Central memory CD8-positive, alpha-beta T cell (primary cell): ENCODE results near the gene POLR3G.

Experiments
- ATAC-seq: fragments of 150-1000 bp; cut with Tn5 transposase; replicated peaks from 2 replicates; pipeline ENCODE4 v1.10.0; 2022; ENCODE audit warnings: mild to moderate bottlenecking, moderate FRiP score, moderate number of reproducible peaks; ENCODE audit not compliant: poor library complexity, severe bottlenecking; ENCODE audit errors: extremely low read depth
- DNase-seq, 2 donors: peaks; one replicate each; pipeline ENCODE4 v3.0.0; 2021; ENCODE audit warnings: low spot score in 2 of 2
- H3K27ac Mint-ChIP-seq: one replicate; pipeline ENCODE4 v1.8.0; 2022; ENCODE audit warnings: low read depth, mild to moderate bottlenecking, moderate library complexity, mixed read lengths
- H3K27me3 Mint-ChIP-seq: one replicate; pipeline ENCODE4 v1.8.0; 2022; ENCODE audit warnings: mixed read lengths
- H3K36me3 Mint-ChIP-seq: one replicate; pipeline ENCODE4 v1.8.0; 2022; ENCODE audit warnings: mild to moderate bottlenecking, moderate library complexity, mixed read lengths; ENCODE audit not compliant: insufficient read depth
- H3K4me1 Mint-ChIP-seq: one replicate; pipeline ENCODE4 v1.8.0; 2022; ENCODE audit warnings: mixed read lengths
- H3K4me3 Mint-ChIP-seq: one replicate; pipeline ENCODE4 v1.8.0; 2022; ENCODE audit warnings: mild to moderate bottlenecking, moderate library complexity, mixed read lengths
- H3K9me3 Mint-ChIP-seq: one replicate; pipeline ENCODE4 v1.8.0; 2022; ENCODE audit warnings: mixed read lengths

Gene POLR3G

GRCh38 chr5:90518661-90519060 is 44.0 kb downstream of the POLR3G start:
- DNase-seq (no peak), ATAC-seq (no peak)
- Mint-ChIP-seq H3K27ac (peak overlapping the region; percentile 9), H3K27me3 (no peaks in the 10 kb centered on the region), H3K4me1 (peaks cover 30% of the 10 kb centered on the region), H3K36me3 (peaks cover 28% of the 10 kb centered on the region), H3K4me3 (no peak overlapping the region), H3K9me3 (no peaks in the 10 kb centered on the region)

DNA sequence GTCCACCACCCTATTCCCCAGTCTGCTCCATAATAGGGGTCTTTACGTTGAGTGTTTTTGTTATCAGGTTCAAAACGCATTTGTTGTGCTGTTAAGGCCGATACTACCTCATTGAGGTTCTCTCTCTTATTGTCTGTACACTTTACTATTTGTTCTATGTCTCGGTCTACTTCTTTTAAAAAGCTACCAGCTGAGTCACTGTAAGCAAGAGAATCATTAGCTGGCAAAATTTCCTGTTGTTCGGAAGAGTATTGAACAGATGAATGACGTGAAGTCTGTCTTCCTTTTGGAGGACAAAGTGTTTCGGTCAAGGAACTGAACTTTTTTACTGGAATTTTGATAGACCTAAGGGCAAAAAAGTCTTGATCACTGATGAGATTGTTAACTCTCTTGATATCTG is 44.4 kb downstream of the POLR3G start:
- Mint-ChIP-seq H3K36me3 (peaks cover 32% of the 10 kb centered on the region), H3K9me3 (no peaks in the 10 kb centered on the region), H3K27me3 (no peaks in the 10 kb centered on the region), H3K4me3 (no peak overlapping the region), H3K4me1 (peaks cover 30% of the 10 kb centered on the region), H3K27ac (no peak overlapping the region)
- DNase-seq (no peak), ATAC-seq (no peak)

DNA sequence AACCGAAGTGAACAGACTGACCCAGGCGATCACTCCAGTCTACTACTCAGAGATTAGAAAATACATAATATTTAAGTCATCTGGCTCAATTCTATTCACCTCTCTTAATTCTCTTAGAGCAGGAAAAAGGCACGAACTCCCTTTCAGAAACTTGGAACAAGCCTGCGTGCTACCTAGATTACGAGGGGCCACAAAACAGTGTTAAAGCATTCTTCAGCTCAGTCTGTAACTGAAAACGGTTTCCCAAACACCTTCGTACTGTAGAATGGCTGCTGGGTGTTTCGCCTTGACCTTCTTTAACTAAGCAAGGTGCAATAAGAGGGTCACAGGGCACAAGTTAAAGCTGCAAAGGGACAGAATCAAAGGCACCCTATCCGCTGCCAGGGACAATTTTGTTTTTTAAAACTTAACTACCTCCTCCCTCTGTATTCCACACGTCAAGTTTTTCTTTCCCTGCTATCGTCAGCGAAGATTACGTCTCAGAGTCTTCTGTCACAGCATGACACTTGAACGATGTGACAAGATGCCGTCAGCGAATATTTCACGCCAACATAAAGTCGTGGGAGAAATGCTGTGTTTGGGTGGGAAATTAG is 54.0 kb downstream of the POLR3G start:
- peaks cover 19% of the 10 kb centered on the region for H3K27me3 Mint-ChIP-seq
- peaks cover 30% of the 10 kb centered on the region for H3K4me1 Mint-ChIP-seq
- DNase-seq (peak in 1 of 2 donors; percentile 39), ATAC-seq (peak; percentile 21)
- H3K4me3 Mint-ChIP-seq, result peak overlapping the region; percentile 86
- H3K27ac Mint-ChIP-seq, result peak overlapping the region; percentile 90
- no peaks in the 10 kb centered on the region for H3K9me3 Mint-ChIP-seq
- H3K36me3 Mint-ChIP-seq, result peaks cover 36% of the 10 kb centered on the region

DNA sequence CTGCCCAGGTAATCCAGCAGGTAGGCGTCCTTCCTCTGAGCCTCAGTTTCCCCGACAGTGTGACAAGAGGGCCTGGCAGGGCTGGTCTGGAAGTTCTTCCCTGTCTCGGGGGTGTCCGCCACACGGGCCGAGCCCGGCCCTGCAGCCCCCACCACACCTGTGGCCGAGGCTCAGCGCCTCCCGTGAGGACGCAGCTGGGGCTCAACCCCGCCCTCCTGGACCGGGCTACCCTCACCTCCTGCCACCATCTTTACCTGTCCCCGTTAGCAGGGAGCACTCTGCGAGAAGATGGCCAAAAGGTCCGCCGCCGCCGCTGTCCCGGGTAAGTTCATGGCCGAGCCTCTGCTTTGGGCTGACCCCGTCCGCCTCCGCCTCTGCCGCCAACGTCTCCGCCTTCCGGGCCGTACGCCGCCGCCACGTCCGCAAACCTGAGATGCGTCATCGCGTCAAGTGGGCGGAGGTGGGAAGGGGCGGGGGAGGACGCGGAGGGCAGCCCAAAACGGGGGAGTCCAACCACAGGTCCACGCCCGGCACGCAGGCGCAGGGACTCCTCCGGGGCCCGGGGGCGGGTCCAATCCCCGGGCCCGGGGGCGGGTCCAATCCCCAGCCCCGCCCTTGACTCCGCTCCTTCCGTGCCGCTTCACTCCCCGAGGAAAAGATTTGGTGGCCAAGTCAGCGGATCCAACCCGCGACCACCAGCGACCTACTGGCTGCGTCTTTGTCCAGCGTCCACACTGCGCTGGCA is 54.7 kb downstream of the POLR3G start, which contains the start of gene LYSMD3:
TSS of gene LYSMD3 (minus strand) at position 391 of the 745 bp plus-strand sequence. CDS start 4,295 bp downstream, outside the sequence.
- Mint-ChIP-seq H3K9me3 (no peaks in the 10 kb centered on the region), H3K4me3 (peak within 1 kb of the TSS; percentile 86), H3K4me1 (peaks cover 30% of the 10 kb centered on the region), H3K27ac (peak within 1 kb of the TSS; percentile 90), H3K36me3 (peaks cover 31% of the 10 kb centered on the region), H3K27me3 (peaks cover 26% of the 10 kb centered on the region)
- peak; percentile 92 to 93 for DNase-seq
- ATAC-seq, result peak; percentile 82

DNA sequence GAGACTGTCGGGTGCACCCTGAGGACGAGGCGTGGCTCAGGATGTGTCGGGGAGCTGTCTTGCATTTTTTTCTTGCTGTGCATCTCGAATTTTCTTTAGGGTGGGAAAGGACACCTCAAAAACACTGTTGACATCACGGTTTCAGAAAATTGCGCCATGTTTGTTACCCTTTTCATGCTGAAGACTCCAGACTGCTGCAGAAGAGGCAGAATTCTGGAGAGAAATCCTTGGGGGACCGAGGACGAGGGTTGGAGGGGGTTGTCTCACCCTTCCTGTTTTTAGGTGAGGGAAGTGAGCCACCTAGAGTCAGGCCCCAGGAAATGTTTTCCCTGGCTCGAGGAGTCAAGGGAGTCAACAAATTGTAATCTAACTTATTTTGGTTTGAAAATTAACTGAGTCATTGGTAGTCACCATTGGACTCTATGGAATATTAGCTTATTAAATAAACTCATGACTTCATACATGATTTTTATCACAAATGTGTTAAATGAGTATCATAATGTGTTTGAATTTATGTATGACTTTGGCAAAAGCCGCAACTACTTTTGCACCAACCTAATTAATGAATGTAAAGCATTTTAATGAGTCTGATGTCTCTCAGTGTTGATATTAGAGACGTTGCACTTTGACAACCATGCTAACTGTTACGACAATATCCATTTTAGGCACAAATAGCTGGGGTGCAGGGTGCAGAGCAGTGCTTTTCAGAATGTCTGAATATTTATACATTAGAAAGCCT is 55.4 kb downstream of the POLR3G start:
- peak; percentile 69 for ATAC-seq
- Mint-ChIP-seq H3K4me3 (peak overlapping the region; percentile 86), H3K27ac (peak overlapping the region; percentile 90), H3K36me3 (peaks cover 24% of the 10 kb centered on the region), H3K27me3 (peaks cover 33% of the 10 kb centered on the region), H3K9me3 (no peaks in the 10 kb centered on the region), H3K4me1 (peaks cover 30% of the 10 kb centered on the region)
- no peak for DNase-seq

DNA sequence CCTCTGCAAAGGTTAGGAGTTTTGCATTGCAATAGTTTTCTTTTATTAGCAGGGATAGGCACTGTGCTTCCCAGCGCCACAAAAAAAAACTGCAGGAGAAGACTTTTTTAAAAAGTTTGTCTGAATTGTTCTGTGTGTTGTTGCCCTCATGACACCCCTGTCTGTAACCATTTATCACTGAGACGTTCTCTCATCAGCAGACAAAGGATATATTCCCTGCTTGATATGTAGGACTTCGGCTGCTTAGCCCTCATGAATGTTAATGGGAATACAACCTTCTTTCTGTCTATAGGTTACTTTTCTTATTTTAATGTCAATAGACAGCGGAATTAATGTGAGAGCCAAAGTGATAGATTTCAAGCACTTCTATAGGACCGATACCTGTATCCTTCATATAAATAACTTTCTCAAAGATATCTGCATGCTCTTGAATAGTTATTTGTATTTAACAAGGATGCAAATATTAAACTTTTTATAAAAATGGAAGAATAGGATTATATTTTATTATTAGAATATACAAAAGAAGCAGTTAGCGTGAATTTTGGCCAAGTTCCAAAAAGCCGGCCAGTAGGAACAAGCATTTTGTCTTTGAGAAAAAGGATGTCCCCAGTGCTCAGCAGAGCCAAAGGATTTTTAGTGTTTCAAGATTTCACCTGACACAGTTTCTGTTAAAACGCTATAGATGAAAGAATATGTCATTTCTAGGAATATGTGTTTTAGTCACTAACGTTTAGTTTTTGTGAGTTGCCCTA is 56.2 kb downstream of the POLR3G start:
- Mint-ChIP-seq H3K27me3 (peaks cover 41% of the 10 kb centered on the region), H3K36me3 (peaks cover 19% of the 10 kb centered on the region), H3K27ac (peak overlapping the region; percentile 90), H3K4me1 (peaks cover 30% of the 10 kb centered on the region), H3K9me3 (no peaks in the 10 kb centered on the region), H3K4me3 (peak overlapping the region; percentile 86)
- no peak for ATAC-seq
- DNase-seq, result no peak

DNA sequence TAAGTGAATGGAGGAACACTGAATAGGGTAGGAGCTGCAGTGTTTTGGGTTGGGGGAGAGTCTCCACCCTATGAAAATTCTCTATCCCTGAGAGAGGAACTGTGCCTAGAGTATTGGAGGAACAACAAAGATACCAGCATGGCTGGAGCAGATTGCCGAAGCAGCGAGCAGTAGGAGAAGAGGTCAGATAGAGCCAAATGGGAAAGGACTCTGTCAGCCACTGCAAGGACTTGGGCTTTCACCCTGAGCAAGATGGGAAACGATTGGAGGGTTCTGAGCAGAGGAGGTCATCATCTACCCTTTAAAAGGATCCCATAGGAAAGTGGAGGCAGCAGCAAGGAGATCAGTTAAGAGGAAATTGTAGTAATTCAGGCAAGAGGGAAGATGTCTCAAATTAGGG is 59.1 kb downstream of the POLR3G start:
- ATAC-seq, result no peak
- Mint-ChIP-seq H3K4me1 (peaks cover 4% of the 10 kb centered on the region), H3K27ac (no peak overlapping the region), H3K4me3 (no peak overlapping the region), H3K36me3 (peaks cover 7% of the 10 kb centered on the region), H3K27me3 (peaks cover 59% of the 10 kb centered on the region), H3K9me3 (no peaks in the 10 kb centered on the region)
- DNase-seq, result no peak

- Mint-ChIP-seq H3K27me3 (peaks cover 67% of the 10 kb centered on the region), H3K36me3 (peaks cover 2% of the 10 kb centered on the region), H3K9me3 (no peaks in the 10 kb centered on the region), H3K4me3 (no peak overlapping the region), H3K27ac (no peak overlapping the region), H3K4me1 (no peaks in the 10 kb centered on the region)
- ATAC-seq (no peak), DNase-seq (no peak)
Observed at GRCh38 chr5:90534922-90535321, 60.3 kb downstream of the POLR3G start.

DNA sequence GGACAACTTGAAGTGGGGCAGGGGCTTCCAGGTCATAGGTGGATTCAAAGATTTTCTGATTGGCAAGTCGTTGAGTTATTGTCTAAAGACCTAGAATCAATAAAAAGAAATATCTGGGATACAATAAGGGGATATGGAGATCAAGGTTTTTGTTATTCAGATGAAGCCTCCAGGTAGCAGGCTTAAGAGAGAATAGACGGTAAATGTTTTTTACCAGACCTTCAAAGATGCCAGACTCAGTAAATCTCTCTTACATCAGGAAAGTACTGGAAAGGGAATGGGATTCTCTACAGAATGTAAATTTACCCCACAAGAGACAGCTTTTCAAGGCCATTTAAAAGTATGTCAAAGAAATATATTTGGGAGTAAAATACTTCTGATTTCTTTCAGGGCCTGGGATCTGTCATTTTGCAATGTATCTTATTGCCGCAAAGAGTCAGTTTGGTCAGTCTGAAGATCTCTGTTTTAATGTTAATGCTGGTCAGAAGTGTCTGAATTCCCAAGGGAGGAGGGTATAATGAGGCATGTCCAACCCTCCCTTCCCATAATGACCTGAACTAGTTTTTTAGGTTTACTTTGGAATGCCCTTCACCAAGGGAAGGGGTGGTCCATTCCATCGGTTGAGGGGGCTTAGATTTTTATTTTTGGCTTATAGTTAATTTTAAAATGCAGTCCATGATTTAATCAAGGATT is 68.3 kb downstream of the POLR3G start:
- Mint-ChIP-seq H3K36me3 (no peaks in the 10 kb centered on the region), H3K4me3 (no peak overlapping the region), H3K27ac (no peak overlapping the region), H3K9me3 (no peaks in the 10 kb centered on the region), H3K4me1 (no peaks in the 10 kb centered on the region), H3K27me3 (peaks cover 65% of the 10 kb centered on the region)
- DNase-seq (no peak), ATAC-seq (no peak)

DNA sequence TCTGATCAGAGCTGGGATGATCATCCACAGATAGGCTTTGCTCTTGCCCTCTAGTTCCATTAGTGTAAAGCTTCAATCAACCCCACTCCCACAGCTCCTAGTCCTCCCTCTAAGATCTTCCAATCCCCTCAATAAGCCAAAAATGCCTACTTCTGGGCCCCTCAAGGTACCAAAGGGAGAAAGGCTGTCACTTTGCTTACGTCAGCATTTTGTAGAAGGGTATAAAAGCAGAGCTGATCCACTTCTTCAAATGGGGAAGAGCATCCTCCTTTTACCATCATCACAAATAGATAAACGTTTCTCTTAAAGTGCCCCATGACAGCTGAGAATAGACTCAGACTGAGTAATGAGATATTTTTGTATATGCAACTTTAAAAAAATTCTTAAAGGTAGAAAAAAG is 70.8 kb downstream of the POLR3G start:
- peaks cover 56% of the 10 kb centered on the region for H3K27me3 Mint-ChIP-seq
- H3K36me3 Mint-ChIP-seq, result no peaks in the 10 kb centered on the region
- no peak for DNase-seq
- H3K4me3 Mint-ChIP-seq, result no peak overlapping the region
- no peaks in the 10 kb centered on the region for H3K9me3 Mint-ChIP-seq
- H3K4me1 Mint-ChIP-seq, result no peaks in the 10 kb centered on the region
- ATAC-seq, result no peak
- H3K27ac Mint-ChIP-seq, result no peak overlapping the region

DNA sequence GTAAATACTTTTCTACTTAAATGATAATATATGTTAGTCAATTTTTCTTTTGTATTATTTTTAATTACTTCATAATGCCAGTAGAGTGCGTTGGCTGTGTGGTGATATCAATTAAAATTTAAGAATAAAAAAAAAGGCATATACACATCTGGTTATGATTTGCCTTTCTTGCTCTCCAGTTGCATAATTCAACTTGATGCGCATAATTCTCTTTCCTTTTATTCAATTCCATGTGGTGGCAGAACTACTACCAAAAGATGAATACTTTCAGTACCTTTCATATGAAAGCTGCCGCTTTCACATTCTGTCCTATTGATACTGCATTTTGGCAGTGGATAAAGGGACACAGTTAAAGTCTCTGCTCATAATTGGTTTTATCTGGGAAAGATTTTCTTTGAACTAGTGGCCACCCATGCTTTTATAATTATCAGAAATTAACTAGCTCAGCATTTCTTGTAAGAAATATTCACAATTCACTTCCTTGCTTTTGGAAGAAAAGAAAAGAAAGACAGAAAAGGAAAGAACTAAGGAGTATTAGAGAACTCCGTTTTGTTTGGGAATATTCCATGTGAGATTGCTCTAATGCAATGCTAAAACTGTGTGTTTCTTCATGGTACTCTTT is 71.7 kb downstream of the POLR3G start:
- Mint-ChIP-seq H3K27ac (no peak overlapping the region), H3K27me3 (peaks cover 56% of the 10 kb centered on the region), H3K36me3 (no peaks in the 10 kb centered on the region), H3K9me3 (no peaks in the 10 kb centered on the region), H3K4me1 (no peaks in the 10 kb centered on the region), H3K4me3 (no peak overlapping the region)
- DNase-seq (no peak), ATAC-seq (no peak)
